Natural killer cell (primary cell): ENCODE results near the gene HPCA. TPM values are rescaled to one million over a fixed set of nuclear protein-coding genes. Genes with fewer than 3 reads are reported as not detected.
"Not testable (repeated sequence)": the region's sequence is repeated elsewhere in the genome, so short reads cannot be mapped to it uniquely, and the experiment has no call there.

Experiments
- ATAC-seq, 3 donors: fragments of 150-1000 bp in 2 of 3; fragments of 200-7000 bp in 1 of 3; cut with Tn5 transposase; 1 replicate in 1 of 3; 2 replicates in 2 of 3; pipeline ENCODE4 v1.10.0; 2021; ENCODE audit warnings: mild to moderate bottlenecking in 2 of 3, moderate library complexity in 2 of 3
- DNase-seq, 2 donors: peaks; one replicate each; pipeline versions ENCODE4 v3.0.0 to v3.0.0-alpha.2; 2013 to 2021; ENCODE audit warnings: mixed read lengths in 1 of 2
- H3K27ac ChIP-seq: one replicate; pipeline ENCODE4 v1.5.1; 2013; ENCODE audit warnings: mild to moderate bottlenecking, low read length
- H3K27me3 ChIP-seq: one replicate; pipeline ENCODE4 v1.6.1; 2013; ENCODE audit warnings: low read length; ENCODE audit not compliant: control insufficient read depth, insufficient read depth
- H3K36me3 ChIP-seq: one replicate; pipeline ENCODE4 v1.6.1; 2013; ENCODE audit warnings: low read length; ENCODE audit not compliant: control insufficient read depth, insufficient read depth
- H3K4me1 ChIP-seq: one replicate; pipeline ENCODE4 v1.6.1; 2013; ENCODE audit warnings: low read length; ENCODE audit not compliant: control insufficient read depth, insufficient read depth
- H3K4me3 ChIP-seq: one replicate; pipeline ENCODE4 v1.5.1; 2013; ENCODE audit warnings: low read length
- H3K9me3 ChIP-seq: one replicate; pipeline ENCODE4 v1.6.1; 2013; ENCODE audit warnings: low read length; ENCODE audit not compliant: control insufficient read depth, insufficient read depth
- H3K27ac Mint-ChIP-seq, 2 donors: one replicate each; pipeline ENCODE4 v1.8.0; 2022; ENCODE audit warnings: mild to moderate bottlenecking in 2 of 2, mixed read lengths in 2 of 2, moderate library complexity in 1 of 2
- H3K27me3 Mint-ChIP-seq, 2 donors: one replicate each; pipeline ENCODE4 v1.8.0; 2022; ENCODE audit warnings: low read depth in 2 of 2, mixed read lengths in 2 of 2
- H3K36me3 Mint-ChIP-seq: one replicate; pipeline ENCODE4 v1.8.0; 2022; ENCODE audit warnings: mixed read lengths
- H3K4me1 Mint-ChIP-seq, 2 donors: one replicate each; pipeline ENCODE4 v1.8.0; 2022; ENCODE audit warnings: mixed read lengths in 2 of 2
- H3K4me3 Mint-ChIP-seq: one replicate; pipeline ENCODE4 v1.8.0; 2022; ENCODE audit warnings: mild to moderate bottlenecking, moderate library complexity, mixed read lengths
- H3K9me3 Mint-ChIP-seq, 2 donors: one replicate each; pipeline ENCODE4 v1.8.0; 2022; ENCODE audit warnings: mixed read lengths in 2 of 2
- CTCF ChIP-seq: fragments of 200-600 bp; IDR thresholded peaks from one replicate; pipeline ENCODE4 v1.8.0; 2022; ENCODE audit warnings: antibody characterized with exemption
- WGBS: methylation state at CpG from one replicate; pipeline ENCODE4 v1.1.7; 2013; ENCODE audit warnings: missing lambda C conversion rate; ENCODE audit not compliant: insufficient coverage; 5-methylcytosine and 5-hydroxymethylcytosine counted together
- intact Hi-C: fragments of 100-400 bp; cut with micrococcal nuclease; formaldehyde crosslinking; loops from one replicate; pipeline ENCODE4 v1.14.2; 2022
- total RNA-seq, 4 donors: library from RNA; stranded (reverse); fragments of 120-200 nt in 1 of 4; gene quantifications; one replicate each; pipeline versions ENCODE4 v1.2.3 to v1.2.4, GENCODE V29; 2013 to 2022

The HPCA gene
- total RNA-seq, 3 donors from 2014 or later (not counting 1 experiment from before 2014, with no cell fraction given): 0.59 TPM; not detected in 2

- ATAC-seq: no peak
Observed at GRCh38 chr1:32902535-32902920, 16.2 kb downstream of the HPCA start.

GRCh38 chr1:32903991-32904785, 17.9 kb downstream of the HPCA start:
- H3K27ac Mint-ChIP-seq: no peak overlapping the region
- no peak for TF ChIP-seq CTCF
- peaks cover 4 to 10% of the 10 kb centered on the region in 2 donors for H3K4me1 Mint-ChIP-seq
- Histone ChIP-seq H3K27ac (no peak overlapping the region), H3K4me1 (peaks cover 11% of the 10 kb centered on the region), H3K36me3 (no peaks in the 10 kb centered on the region), H3K27me3 (peaks cover 25% of the 10 kb centered on the region), H3K9me3 (no peaks in the 10 kb centered on the region), H3K4me3 (no peak overlapping the region)
- DNase-seq (no peak), ATAC-seq (no peak)
- intact Hi-C loops: no loop called here
- H3K36me3 Mint-ChIP-seq: no peaks in the 10 kb centered on the region
- peaks cover 23 to 26% of the 10 kb centered on the region in 2 donors for H3K27me3 Mint-ChIP-seq
- no peaks in the 10 kb centered on the region for H3K9me3 Mint-ChIP-seq
- no peak overlapping the region for H3K4me3 Mint-ChIP-seq
- WGBS: 58% methylated on average over 2 of the region's 3 CpGs

More at GRCh38 chr1:32902535-32902920, 16.2 kb downstream of the HPCA start:
- Mint-ChIP-seq H3K27me3 (peaks cover 26 to 30% of the 10 kb centered on the region in 2 donors), H3K4me3 (peak overlapping the region; percentile 71), H3K4me1 (peaks cover 4 to 10% of the 10 kb centered on the region in 2 donors), H3K27ac (no peak overlapping the region), H3K36me3 (no peaks in the 10 kb centered on the region), H3K9me3 (no peaks in the 10 kb centered on the region)
- DNase-seq: no peak
- Histone ChIP-seq H3K9me3 (no peaks in the 10 kb centered on the region), H3K27ac (no peak overlapping the region), H3K4me1 (peaks cover 11% of the 10 kb centered on the region), H3K27me3 (peaks cover 28% of the 10 kb centered on the region), H3K4me3 (no peak overlapping the region), H3K36me3 (no peaks in the 10 kb centered on the region)
- intact Hi-C loops: no loop called here
- TF ChIP-seq CTCF: no peak
- 73% methylated on average over 6 of the region's 6 CpGs for WGBS

GRCh38 chr1:32904797-32905196, 18.5 kb downstream of the HPCA start:
- Mint-ChIP-seq H3K4me3 (no peak overlapping the region), H3K9me3 (no peaks in the 10 kb centered on the region), H3K27ac (no peak overlapping the region), H3K36me3 (no peaks in the 10 kb centered on the region), H3K4me1 (peaks cover 4 to 10% of the 10 kb centered on the region in 2 donors), H3K27me3 (peaks cover 22 to 26% of the 10 kb centered on the region in 2 donors)
- H3K4me3 ChIP-seq: no peak overlapping the region
- TF ChIP-seq CTCF: no peak
- WGBS: 83% methylated on average over 2 of the region's 2 CpGs
- peaks cover 19% of the 10 kb centered on the region for H3K27me3 ChIP-seq
- H3K4me1 ChIP-seq: peaks cover 11% of the 10 kb centered on the region
- intact Hi-C loops: no loop called here
- DNase-seq (no peak), ATAC-seq (no peak)
- H3K9me3 ChIP-seq: no peaks in the 10 kb centered on the region
- no peak overlapping the region for H3K27ac ChIP-seq
- no peaks in the 10 kb centered on the region for H3K36me3 ChIP-seq

- WGBS: 82% methylated on average over 10 of the region's 10 CpGs
- ATAC-seq, H3K9me3 Mint-ChIP-seq, H3K27ac Mint-ChIP-seq, H3K9me3 ChIP-seq, H3K4me3 ChIP-seq, DNase-seq, H3K36me3 Mint-ChIP-seq, H3K4me1 Mint-ChIP-seq, H3K36me3 ChIP-seq, intact Hi-C loops, H3K27ac ChIP-seq, H3K4me3 Mint-ChIP-seq, H3K4me1 ChIP-seq: not testable (repeated sequence)
- peaks cover 12% of the 10 kb centered on the region for H3K27me3 ChIP-seq
- peaks cover 18 to 30% of the 10 kb centered on the region in 2 donors for H3K27me3 Mint-ChIP-seq
Observed at GRCh38 chr1:32905588-32905987, 19.3 kb downstream of the HPCA start.
